Peyer's patch (tissue), 4 donors: ENCODE measurements around the gene TMTC4.

ENCODE experiments used
- POLR2A ChIP-seq, 2 donors: fragments of 450-650 bp; IDR thresholded peaks; one replicate each; pipeline ENCODE4 v1.5.1; 2017; ENCODE audit warnings: antibody characterized with exemption in 2 of 2, mild to moderate bottlenecking in 2 of 2, moderate library complexity in 2 of 2
- TF ChIP-seq, protein P1 (sequence below), 6 experiments: fragments of 450-650 bp in 4 of 6; fragments of 200-600 bp in 2 of 6; sonication (generic) in 1 of 6; IDR thresholded peaks; one replicate each; pipeline ENCODE4 v1.5.1; 2017 to 2019; ENCODE audit warnings: antibody characterized with exemption in 6 of 6, mild to moderate bottlenecking in 3 of 6, moderate library complexity in 1 of 6

DNA sequence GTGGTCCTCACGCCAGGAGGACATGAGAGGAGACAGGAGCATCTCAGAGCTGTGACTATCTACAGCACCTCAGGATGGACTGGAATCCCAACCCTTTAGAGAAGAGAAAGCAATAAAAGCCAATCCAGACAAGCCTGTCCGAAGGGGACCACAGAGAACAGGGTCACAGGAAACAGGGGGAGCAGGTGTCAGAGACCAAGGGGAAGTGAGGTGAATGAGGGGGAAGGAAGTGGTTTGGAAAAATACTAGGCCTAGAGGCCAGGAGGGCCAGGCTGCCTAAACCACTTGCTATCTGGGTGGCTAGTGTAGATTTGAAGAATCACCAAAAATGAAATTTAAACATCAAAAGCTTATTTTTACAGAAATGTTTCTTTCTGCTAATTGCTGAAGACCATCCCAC, 16.2 kb downstream of the TMTC4 start:
- TF ChIP-seq, protein P1, sequence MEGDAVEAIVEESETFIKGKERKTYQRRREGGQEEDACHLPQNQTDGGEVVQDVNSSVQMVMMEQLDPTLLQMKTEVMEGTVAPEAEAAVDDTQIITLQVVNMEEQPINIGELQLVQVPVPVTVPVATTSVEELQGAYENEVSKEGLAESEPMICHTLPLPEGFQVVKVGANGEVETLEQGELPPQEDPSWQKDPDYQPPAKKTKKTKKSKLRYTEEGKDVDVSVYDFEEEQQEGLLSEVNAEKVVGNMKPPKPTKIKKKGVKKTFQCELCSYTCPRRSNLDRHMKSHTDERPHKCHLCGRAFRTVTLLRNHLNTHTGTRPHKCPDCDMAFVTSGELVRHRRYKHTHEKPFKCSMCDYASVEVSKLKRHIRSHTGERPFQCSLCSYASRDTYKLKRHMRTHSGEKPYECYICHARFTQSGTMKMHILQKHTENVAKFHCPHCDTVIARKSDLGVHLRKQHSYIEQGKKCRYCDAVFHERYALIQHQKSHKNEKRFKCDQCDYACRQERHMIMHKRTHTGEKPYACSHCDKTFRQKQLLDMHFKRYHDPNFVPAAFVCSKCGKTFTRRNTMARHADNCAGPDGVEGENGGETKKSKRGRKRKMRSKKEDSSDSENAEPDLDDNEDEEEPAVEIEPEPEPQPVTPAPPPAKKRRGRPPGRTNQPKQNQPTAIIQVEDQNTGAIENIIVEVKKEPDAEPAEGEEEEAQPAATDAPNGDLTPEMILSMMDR (IDR thresholded peaks at IDR 0.05): no peak
- TF ChIP-seq POLR2A (IDR thresholded peaks at IDR 0.05): no peak
